Measurements from ENCODE around the gene ONECUT3.

DNA sequence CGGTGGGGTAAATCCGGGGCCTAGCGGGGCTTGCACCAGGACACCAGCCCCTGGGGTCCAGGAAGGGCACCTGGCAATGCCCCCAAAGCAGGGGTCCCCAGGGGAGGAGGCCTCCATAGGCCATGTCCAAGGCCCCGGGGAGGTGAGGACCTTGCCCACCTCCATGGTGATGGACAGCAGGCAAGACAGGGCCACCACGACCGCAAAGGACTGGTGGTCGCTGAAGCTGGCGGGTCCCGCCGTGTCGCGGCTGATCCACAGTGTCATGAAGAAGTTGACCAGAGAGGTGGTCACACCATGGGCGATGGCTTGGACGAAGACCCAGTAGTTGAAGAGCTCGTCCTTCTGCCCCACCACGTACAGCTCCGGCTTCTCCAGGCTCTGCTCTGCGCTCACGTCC is 32.0 kb downstream of the ONECUT3 start:
- TF ChIP-seq, protein P1, sequence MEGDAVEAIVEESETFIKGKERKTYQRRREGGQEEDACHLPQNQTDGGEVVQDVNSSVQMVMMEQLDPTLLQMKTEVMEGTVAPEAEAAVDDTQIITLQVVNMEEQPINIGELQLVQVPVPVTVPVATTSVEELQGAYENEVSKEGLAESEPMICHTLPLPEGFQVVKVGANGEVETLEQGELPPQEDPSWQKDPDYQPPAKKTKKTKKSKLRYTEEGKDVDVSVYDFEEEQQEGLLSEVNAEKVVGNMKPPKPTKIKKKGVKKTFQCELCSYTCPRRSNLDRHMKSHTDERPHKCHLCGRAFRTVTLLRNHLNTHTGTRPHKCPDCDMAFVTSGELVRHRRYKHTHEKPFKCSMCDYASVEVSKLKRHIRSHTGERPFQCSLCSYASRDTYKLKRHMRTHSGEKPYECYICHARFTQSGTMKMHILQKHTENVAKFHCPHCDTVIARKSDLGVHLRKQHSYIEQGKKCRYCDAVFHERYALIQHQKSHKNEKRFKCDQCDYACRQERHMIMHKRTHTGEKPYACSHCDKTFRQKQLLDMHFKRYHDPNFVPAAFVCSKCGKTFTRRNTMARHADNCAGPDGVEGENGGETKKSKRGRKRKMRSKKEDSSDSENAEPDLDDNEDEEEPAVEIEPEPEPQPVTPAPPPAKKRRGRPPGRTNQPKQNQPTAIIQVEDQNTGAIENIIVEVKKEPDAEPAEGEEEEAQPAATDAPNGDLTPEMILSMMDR (IDR thresholded peaks at IDR 0.05) = no peak
- no peak for TF ChIP-seq POLR2A (IDR thresholded peaks at IDR 0.05)

Measured in adrenal gland (tissue), 5 donors.